ENCODE results near the gene ITPR2. TPM values are rescaled to one million over a fixed set of nuclear protein-coding genes. Genes with fewer than 3 reads are reported as not detected.

Gene ITPR2
- total RNA-seq, 4 donors from 2014 or later: 32.6 to 49.8 (median 39.9) TPM

GRCh38 chr12:26806556-26806955 lies 26.4 kb downstream of the ITPR2 start:
- Histone ChIP-seq H3K4me1 (peaks cover 0 to 13% (median 9%) of the 10 kb centered on the region in 4 donors), H3K36me3 (no peaks in the 10 kb centered on the region), H3K27me3 (no peaks in the 10 kb centered on the region), H3K4me3 (no peak overlapping the region), H3K27ac (no peak overlapping the region), H3K9me3 (no peaks in the 10 kb centered on the region)
- TF ChIP-seq EP300 (IDR thresholded peaks at IDR 0.05) (no peak), CTCF (IDR thresholded peaks at IDR 0.05) (no peak), POLR2A (IDR thresholded peaks at IDR 0.05) (no peak)
- no peak for DNase-seq (ENCODE audit: low spot score in 2 of 2)
- WGBS, 2 donors: 93 to 95% methylated on average over 5 of the region's 5 CpGs

DNA sequence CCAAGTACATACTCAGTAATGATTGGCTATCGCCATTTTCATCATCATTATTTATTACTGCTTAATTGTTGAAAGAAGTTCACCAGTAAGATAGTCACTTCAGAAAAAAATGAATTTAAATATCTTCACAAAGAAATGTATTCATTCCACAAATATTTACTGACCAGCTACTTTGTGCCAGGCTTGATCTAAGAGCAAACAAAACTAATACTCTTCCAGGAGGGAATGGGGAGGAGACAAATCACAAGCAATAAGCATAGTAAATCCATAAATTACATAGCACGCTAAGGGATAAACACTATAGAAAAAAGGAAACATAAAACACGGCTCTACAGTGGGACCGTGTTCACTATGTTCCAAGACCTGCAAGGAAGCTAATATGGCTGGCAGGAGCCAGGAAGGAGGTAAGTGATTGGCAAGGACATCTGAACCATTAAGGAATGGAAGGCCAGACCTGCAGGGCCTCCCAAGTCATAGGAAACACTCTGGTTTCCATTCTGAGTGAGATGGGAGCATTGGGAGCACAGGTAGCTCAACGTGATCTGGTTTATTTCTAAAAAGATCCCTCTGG lies 27.5 kb downstream of the ITPR2 start:
- Histone ChIP-seq H3K4me1 (peaks cover 0 to 10% (median 7%) of the 10 kb centered on the region in 4 donors), H3K36me3 (no peaks in the 10 kb centered on the region), H3K4me3 (no peak overlapping the region), H3K27ac (no peak overlapping the region), H3K9me3 (no peaks in the 10 kb centered on the region), H3K27me3 (no peaks in the 10 kb centered on the region)
- DNase-seq (ENCODE audit: low spot score in 2 of 2): no peak
- TF ChIP-seq EP300 (IDR thresholded peaks at IDR 0.05) (no peak), CTCF (IDR thresholded peaks at IDR 0.05) (no peak), POLR2A (IDR thresholded peaks at IDR 0.05) (no peak)
- 93 to 94% methylated on average over 5 of the region's 5 CpGs for WGBS, 2 donors

- no peak for TF ChIP-seq EP300 (IDR thresholded peaks at IDR 0.05)
- TF ChIP-seq CTCF (IDR thresholded peaks at IDR 0.05): no peak
- Histone ChIP-seq H3K4me3 (no peak overlapping the region), H3K4me1 (peaks cover 0 to 9% (median 3%) of the 10 kb centered on the region in 4 donors), H3K27me3 (no peaks in the 10 kb centered on the region), H3K9me3 (no peaks in the 10 kb centered on the region), H3K36me3 (no peaks in the 10 kb centered on the region), H3K27ac (no peak overlapping the region)
- 17 to 31% methylated on average over 2 of the region's 2 CpGs for WGBS, 2 donors
- DNase-seq (ENCODE audit: low spot score in 2 of 2): no peak
Observed at GRCh38 chr12:26803552-26803951, 29.4 kb downstream of the ITPR2 start.

DNA sequence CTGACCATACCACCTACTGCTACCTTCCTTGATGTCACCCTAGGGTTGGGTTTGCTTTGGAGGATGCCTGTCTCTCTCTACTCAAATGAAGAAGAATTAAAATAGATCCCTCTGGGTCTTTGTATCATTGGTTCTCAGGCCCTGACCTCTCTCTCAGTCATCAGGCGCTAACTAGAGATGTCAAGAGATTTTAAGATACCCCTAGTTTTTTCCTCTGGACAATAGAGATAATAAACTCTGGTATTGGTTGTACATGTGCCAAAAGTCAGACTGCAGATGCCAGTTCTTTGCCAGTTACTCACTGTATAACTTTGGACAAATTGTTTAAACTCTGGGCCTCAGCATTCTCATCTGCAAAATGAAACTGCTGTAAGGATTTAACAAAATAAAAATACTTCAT lies 31.5 kb downstream of the ITPR2 start:
- H3K4me3 ChIP-seq: no peak overlapping the region
- H3K9me3 ChIP-seq: no peaks in the 10 kb centered on the region
- no peaks in the 10 kb centered on the region for H3K36me3 ChIP-seq
- no peaks in the 10 kb centered on the region for H3K27me3 ChIP-seq
- H3K27ac ChIP-seq: no peak overlapping the region
- H3K4me1 ChIP-seq: peaks cover 0 to 9% (median 3%) of the 10 kb centered on the region in 4 donors
- 96 to 100% methylated on average over 1 of the region's 1 CpG for whole genome bisulfite sequencing, 2 donors
- TF ChIP-seq CTCF (IDR thresholded peaks at IDR 0.05) (no peak), POLR2A (IDR thresholded peaks at IDR 0.05) (no peak), EP300 (IDR thresholded peaks at IDR 0.05) (no peak)
- DNase-seq (ENCODE audit: low spot score in 2 of 2): no peak

DNA sequence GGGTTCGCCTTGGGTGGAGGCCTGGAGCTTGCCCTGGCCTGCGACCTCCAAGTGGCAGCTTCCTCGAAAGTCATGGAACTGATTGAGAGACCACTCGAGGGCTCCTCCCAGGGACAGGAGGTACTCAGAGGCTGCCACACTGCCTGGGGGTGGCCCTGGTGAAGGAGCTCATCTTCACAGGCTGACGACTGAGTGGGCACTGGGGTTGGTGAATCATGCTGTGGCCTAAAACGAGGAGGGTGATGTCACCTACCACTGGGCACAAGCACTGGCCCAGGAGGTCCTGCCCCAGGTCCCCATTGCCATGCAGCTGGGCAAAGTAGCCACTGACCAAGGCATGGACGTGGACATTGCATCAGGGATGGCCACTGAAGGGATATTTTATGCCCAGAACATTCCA lies 32.1 kb downstream of the ITPR2 start:
- Histone ChIP-seq H3K27ac (no peak overlapping the region), H3K27me3 (no peaks in the 10 kb centered on the region), H3K9me3 (no peaks in the 10 kb centered on the region), H3K4me1 (peaks cover 0 to 9% (median 3%) of the 10 kb centered on the region in 4 donors), H3K36me3 (no peaks in the 10 kb centered on the region), H3K4me3 (no peak overlapping the region)
- DNase-seq (ENCODE audit: low spot score in 2 of 2): no peak
- TF ChIP-seq EP300 (IDR thresholded peaks at IDR 0.05): no peak
- TF ChIP-seq POLR2A (IDR thresholded peaks at IDR 0.05): no peak
- TF ChIP-seq CTCF (IDR thresholded peaks at IDR 0.05): no peak
- 90 to 95% methylated on average over 4 to 7 of the region's 7 CpGs for WGBS, 2 donors

All from tibial nerve (tissue), 4 donors.